ENCODE data around the gene RNF207.

The RNF207 gene

DNA sequence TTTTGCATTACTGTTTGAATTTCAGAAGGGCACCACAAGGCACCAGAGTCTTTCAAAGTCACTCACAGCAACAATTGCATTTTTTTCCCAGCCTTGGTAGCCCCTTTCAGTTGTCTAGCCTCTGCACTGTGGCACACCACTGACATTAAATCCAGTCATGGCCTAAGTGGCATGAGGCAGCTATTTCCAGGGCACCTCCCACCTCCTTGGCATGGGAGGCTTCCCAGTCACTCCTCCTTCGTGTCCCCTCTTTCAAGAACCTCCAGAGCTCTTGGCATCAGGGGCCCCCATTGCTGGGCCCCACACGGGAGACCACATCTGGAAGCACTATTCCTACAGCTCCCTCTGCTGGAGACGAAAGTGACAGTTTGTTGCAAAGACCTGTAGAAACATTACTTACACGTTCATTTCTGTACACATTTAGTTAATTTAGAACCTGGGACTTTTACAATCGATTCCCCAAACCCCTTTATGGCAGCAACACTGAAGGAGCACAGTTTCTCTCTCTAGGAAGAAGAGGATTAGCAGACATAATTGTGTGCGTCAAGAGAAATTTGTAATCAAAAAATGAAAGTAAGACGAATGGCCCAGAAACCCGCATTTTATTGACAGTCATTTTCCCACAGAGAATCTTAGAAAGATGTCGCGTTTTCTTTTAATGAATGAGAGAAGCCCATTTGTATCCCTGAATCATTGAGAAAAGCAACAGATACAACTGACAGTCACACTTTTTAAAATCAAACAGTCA lies 20.1 kb upstream of the RNF207 start:
- H3K4me3 ChIP-seq (ENCODE audit: low read length), result no peak overlapping the region
- TF ChIP-seq, protein P1, sequence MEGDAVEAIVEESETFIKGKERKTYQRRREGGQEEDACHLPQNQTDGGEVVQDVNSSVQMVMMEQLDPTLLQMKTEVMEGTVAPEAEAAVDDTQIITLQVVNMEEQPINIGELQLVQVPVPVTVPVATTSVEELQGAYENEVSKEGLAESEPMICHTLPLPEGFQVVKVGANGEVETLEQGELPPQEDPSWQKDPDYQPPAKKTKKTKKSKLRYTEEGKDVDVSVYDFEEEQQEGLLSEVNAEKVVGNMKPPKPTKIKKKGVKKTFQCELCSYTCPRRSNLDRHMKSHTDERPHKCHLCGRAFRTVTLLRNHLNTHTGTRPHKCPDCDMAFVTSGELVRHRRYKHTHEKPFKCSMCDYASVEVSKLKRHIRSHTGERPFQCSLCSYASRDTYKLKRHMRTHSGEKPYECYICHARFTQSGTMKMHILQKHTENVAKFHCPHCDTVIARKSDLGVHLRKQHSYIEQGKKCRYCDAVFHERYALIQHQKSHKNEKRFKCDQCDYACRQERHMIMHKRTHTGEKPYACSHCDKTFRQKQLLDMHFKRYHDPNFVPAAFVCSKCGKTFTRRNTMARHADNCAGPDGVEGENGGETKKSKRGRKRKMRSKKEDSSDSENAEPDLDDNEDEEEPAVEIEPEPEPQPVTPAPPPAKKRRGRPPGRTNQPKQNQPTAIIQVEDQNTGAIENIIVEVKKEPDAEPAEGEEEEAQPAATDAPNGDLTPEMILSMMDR (IDR thresholded peaks at IDR 0.05; ENCODE audit: insufficient read depth, low read depth, low read length, missing control alignments), result peak; percentile 60
- DNase-seq (ENCODE audit: low read depth), result peak; percentile 46

DNA sequence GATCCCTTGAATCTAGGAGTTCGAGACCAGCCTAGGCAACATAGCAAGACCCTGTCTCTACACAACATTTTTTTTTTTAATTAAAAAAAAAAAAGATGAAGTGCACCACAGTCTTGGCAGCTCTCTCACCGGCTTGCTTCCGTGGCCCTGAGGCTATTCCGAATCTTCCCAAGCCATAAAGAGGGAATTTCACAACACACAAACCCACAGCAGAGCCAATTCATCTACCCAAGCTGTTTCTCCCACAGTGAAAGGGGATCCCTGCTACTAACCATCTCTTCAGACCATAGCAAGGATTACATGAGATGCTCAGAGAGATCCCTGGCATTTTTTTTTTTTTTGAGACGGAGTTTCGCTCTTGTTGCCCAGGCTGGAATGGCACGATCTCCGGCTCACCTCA lies 17.5 kb upstream of the RNF207 start:
- H3K4me3 ChIP-seq (ENCODE audit: low read length), result no peak overlapping the region
- TF ChIP-seq, protein P1 (IDR thresholded peaks at IDR 0.05; ENCODE audit: insufficient read depth, low read depth, low read length, missing control alignments), result no peak
- no peak for DNase-seq (ENCODE audit: low read depth)

DNA sequence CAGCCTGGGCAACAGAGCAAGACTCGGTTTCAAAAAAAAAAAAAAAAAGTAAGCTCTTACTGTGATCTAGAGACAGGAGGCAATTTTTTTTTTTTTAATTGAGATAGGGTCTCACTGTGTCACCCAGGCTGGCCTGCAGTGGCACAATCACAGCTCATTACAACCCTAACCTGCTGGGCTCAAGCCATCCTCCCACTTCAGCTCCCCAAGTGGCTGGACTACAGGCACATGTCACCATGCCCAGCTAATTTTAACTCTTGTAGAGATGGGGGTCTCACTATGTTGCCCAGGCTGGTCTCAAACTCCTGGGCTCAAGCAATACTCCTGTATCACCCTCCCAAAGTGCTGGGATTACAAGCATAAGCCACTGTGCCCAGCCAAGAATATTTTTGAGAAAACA lies 14.0 kb upstream of the RNF207 start:
- no peak overlapping the region for H3K4me3 ChIP-seq (ENCODE audit: low read length)
- TF ChIP-seq, protein P1 (IDR thresholded peaks at IDR 0.05; ENCODE audit: insufficient read depth, low read depth, low read length, missing control alignments), result no peak
- no peak for DNase-seq (ENCODE audit: low read depth)

DNA sequence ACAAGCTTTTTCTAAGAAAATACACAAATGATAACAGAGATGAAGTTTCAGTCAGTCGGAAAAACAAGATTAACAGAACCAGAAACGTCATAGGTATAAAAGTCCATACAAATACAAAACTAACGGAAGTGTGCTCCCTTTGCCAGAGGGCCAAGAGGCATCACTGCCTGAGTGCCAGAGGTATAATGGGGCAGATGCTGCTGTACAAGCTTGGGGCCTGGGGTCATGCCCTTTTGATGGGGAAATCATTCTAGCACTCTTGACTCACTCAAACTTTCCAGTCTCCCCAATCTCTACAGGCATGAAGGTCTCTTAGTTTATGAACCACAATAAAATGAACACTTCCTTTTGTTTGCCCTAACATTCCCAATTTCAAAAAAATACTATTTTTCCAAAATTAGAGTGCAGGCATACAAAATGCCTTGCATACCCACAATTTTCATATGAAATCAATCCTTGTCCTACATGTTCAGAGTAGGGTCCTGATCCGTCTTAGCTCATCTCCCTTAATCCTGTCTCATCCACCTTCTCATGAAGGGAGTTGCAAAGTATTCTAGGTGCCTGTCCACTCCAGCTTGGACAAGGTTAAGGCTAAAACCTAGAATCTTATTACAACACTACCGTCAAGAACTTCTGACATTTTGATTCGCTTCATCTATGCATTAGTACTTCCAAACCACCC lies 8.0 kb upstream of the RNF207 start:
- TF ChIP-seq, protein P1 (IDR thresholded peaks at IDR 0.05; ENCODE audit: insufficient read depth, low read depth, low read length, missing control alignments), result no peak
- no peak for DNase-seq (ENCODE audit: low read depth)
- H3K4me3 ChIP-seq (ENCODE audit: low read length), result peak overlapping the region; percentile 98

DNA sequence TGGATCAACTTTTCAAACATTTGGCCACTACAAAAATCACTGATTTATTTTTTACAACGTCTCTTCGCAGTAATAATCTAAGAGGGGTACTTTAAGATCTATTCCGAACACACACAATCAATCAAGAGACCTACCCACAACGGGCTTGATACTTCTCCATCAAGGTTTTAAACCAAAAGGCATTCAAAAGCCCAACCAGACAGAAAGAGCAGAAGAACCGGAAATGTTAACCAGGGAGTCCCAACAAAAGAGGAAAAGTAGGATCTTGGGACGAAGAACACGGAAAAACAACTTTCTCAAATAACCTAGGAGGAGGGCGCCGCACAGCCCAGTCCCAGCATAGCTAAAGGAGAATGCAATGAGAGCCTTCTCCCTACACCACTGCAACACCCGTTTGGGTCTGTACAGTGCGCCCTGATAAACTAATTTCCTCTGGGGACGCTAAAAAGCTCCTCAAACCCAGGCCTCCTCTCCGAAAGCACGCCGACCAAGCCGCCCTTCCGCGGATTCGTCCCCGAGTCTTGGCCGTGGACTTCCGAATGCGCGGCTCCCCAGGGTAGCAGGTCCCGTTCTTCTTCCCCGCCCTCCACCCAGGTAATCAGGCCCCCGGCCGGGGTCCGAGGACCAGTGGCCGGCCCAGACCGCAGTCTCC lies 7.1 kb upstream of the RNF207 start:
- H3K4me3 ChIP-seq (ENCODE audit: low read length), result peak overlapping the region; percentile 98
- TF ChIP-seq, protein P1 (IDR thresholded peaks at IDR 0.05; ENCODE audit: insufficient read depth, low read depth, low read length, missing control alignments), result no peak
- no peak for DNase-seq (ENCODE audit: low read depth)

DNA sequence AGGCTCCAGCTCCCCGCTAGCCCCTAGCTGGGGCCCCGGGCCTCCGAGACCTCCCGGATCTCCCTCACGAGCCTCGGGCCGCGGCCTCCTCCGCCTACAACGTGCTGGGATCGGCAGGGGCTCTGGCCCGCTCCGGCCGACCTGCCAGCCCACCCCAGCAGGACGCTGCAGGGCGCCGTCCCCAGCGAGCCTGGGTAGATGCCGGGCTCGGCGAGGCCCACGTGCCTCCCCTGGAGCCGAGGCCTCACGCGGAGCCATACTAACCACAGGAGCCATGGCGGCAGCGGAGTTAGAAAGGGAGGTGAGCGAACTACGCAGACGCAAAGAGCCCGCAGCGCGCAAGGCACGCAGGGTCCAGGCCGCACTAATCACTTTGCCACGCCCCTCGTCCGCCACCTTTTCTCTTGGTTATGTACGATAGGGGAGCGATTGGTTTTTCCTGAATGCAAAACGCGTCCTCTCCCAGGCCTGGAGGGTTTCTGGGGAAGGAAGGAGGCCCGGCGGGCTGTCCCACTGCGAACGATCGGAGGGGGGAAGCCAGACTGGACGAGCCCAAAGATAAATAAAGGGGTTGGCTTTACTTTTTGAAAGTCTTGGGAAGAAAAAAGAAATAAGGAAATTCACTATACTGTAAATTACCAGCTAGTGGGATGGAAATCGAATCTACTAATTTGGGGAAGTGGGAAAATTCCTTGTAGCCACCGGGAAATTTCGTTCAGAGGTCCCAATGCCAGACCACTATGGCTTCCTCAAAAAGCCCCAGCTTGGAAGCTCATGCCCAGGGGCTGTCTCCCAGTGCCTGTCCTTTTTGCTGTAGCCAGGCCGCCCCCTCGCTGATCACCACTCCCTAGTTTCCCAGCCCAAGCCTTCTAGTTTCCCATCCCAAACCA lies 6.4 kb upstream of the RNF207 start, which contains the start of gene RPL22:
RPL22 (minus strand) TSS at position 298 of the 890 bp plus-strand sequence; CDS start at position 276, 22 bp downstream.
- peak; percentile 99 for DNase-seq (ENCODE audit: low read depth)
- peak within 1 kb of the TSS; percentile 98 for H3K4me3 ChIP-seq (ENCODE audit: low read length)
- TF ChIP-seq, protein P1 (IDR thresholded peaks at IDR 0.05; ENCODE audit: insufficient read depth, low read depth, low read length, missing control alignments), result no peak
